ENCODE data around the gene SLC2A10. TPM values are rescaled to one million over a fixed set of nuclear protein-coding genes. Genes with fewer than 3 reads are reported as not detected.
A peak's percentile ranks its signal among the peaks of the same experiment; 100 is the strongest.

The SLC2A10 gene
- total and polyA plus RNA-seq, 2 experiments from 2014 or later: 9.9 to 15.6 TPM

DNA sequence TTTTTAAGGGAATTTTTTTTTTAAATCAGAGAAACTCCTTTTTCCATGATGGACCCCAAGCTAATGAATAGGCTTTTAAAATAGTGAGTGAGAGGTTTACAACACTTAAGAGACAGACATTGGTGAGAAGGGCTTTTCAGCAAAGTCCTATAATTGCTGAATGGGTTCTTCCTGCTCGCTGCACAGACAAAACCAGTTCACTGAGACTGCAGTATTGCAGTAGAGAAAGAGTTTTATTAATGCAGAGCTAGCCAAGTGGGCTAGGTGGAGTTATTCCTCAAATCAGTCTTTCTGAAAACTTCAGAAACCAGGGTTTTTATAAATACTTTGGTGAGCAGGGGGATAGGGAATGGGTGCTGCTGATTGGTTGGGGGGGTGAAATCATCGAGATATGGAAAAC, 3.2 kb upstream of the SLC2A10 start:
- no peak overlapping the region for H3K4me3 ChIP-seq
- no peak overlapping the region for H3K27ac ChIP-seq
- TF ChIP-seq, protein P1, sequence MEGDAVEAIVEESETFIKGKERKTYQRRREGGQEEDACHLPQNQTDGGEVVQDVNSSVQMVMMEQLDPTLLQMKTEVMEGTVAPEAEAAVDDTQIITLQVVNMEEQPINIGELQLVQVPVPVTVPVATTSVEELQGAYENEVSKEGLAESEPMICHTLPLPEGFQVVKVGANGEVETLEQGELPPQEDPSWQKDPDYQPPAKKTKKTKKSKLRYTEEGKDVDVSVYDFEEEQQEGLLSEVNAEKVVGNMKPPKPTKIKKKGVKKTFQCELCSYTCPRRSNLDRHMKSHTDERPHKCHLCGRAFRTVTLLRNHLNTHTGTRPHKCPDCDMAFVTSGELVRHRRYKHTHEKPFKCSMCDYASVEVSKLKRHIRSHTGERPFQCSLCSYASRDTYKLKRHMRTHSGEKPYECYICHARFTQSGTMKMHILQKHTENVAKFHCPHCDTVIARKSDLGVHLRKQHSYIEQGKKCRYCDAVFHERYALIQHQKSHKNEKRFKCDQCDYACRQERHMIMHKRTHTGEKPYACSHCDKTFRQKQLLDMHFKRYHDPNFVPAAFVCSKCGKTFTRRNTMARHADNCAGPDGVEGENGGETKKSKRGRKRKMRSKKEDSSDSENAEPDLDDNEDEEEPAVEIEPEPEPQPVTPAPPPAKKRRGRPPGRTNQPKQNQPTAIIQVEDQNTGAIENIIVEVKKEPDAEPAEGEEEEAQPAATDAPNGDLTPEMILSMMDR (IDR thresholded peaks at IDR 0.05; ENCODE audit: low read depth, low read length): no peak

DNA sequence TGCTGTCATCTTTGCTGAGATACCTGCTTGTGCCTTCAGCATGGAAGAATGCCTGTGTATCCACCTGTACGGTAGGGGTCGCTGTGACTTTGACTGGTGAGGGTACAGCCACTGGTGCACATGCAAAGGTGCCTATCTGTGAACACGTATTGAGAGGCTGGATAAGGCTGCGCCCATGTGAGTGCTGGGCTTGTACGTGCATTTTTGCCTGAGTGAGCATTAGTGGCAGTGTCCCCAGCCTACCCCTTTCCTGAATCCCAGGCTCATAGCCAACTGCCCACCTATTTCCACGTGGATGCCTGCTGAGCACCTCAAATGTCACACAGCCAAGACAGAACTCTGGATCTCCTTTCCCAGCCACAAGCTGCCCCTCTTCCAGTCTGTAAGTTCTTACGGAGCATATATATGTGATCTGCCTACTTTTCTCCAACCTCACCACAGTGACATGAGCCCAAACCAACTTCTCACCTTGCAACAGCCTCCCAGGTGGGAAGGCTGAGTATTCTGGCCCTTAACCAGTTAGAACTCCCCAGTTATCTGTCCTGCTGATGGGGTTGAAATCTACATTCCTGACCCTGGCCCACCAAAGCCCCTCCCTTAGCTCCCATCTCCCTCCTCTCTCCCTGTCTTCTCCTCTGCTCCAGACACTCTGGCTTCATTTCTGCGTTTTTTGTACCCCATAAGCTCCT, 1.1 kb upstream of the SLC2A10 start:
- Histone ChIP-seq H3K4me3 (no peak overlapping the region), H3K27ac (no peak overlapping the region), H3K9me3 (ENCODE audit: low read depth) (no peaks in the 10 kb centered on the region), H3K27me3 (no peaks in the 10 kb centered on the region), H3K36me3 (no peaks in the 10 kb centered on the region), H3K4me1 (ENCODE audit: low read depth) (no peaks in the 10 kb centered on the region)
- no peak for DNase-seq (ENCODE audit: low read depth in 1 of 2, low spot score in 1 of 2)
- TF ChIP-seq, protein P1 (IDR thresholded peaks at IDR 0.05; ENCODE audit: low read depth, low read length): peak; percentile 5

More for the DNA sequence above, 3.2 kb upstream of the SLC2A10 start:
- Histone ChIP-seq H3K4me1 (ENCODE audit: low read depth) (no peaks in the 10 kb centered on the region), H3K27me3 (no peaks in the 10 kb centered on the region), H3K9me3 (ENCODE audit: low read depth) (no peaks in the 10 kb centered on the region), H3K36me3 (no peaks in the 10 kb centered on the region)
- DNase-seq (ENCODE audit: low read depth in 1 of 2, low spot score in 1 of 2): no peak

DNA sequence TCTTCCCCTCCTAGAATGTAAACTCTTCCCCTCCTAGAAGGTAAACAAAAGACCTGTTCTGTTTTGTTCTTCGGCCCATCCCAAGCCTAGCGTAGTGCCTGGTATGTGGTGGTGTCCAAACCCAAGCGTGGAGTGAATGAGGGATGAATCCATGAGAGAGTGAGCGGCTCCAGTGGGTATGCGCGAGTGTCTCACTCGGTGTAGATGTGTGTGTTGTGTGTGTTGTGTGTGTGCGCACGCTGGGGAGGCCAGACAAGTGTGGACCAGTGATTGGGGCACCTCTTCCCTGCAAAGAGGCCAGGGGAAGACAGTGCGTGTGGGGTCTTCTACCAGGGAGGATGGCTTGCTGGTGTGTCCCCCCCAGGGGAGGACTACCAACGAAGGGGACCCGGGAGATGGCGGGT, 392 bp upstream of the SLC2A10 start:
- Histone ChIP-seq H3K9me3 (ENCODE audit: low read depth) (no peaks in the 10 kb centered on the region), H3K27ac (no peak overlapping the region), H3K27me3 (no peaks in the 10 kb centered on the region)

DNA sequence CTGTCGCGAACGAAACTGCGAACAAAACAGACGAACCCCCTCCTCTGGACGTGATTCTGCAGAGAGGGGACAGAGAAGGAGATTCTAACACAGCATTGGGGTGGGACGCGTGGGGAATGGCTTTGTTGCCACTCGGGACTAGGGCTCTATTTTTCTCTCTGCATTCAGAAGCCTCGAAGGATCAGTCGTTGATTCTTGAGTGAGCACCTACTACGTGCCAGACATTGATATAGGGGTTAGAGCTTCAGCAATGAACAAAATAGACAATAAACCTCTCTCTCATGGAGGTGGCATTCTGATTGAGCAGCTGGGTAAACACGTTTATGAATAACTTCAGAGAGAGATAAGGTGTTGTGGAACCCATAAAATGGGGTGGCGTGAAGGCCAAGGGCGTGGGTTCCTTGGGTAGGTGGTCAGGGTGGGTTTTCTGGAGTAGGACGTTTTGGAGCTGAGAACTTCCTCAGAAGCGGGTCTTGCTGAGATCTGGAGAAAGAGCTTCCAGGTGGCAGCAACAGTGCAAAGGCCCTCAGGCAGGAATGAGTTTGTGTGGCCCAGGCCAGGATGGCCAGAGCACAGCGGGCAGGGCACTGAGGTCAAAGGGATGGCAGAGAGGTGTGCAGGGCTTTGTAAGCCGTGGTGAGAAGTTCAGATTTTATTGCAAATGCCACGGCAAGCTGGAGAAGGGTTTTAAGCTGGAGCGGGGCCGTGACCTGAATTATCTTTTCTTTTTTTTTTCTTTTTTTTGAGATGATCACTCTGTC, 884 bp downstream of the SLC2A10 start:
- Histone ChIP-seq H3K9me3 (ENCODE audit: low read depth) (no peaks in the 10 kb centered on the region), H3K4me1 (ENCODE audit: low read depth) (no peaks in the 10 kb centered on the region), H3K4me3 (peak overlapping the region; percentile 39), H3K36me3 (no peaks in the 10 kb centered on the region), H3K27me3 (no peaks in the 10 kb centered on the region), H3K27ac (no peak overlapping the region)
- TF ChIP-seq, protein P1 (IDR thresholded peaks at IDR 0.05; ENCODE audit: low read depth, low read length): no peak
- no peak for DNase-seq (ENCODE audit: low read depth in 1 of 2, low spot score in 1 of 2)

More for the DNA sequence above, 392 bp upstream of the SLC2A10 start:
- no peaks in the 10 kb centered on the region for H3K4me1 ChIP-seq (ENCODE audit: low read depth)
- H3K4me3 ChIP-seq: peak overlapping the region; percentile 39
- no peaks in the 10 kb centered on the region for H3K36me3 ChIP-seq
- DNase-seq (ENCODE audit: low read depth in 1 of 2, low spot score in 1 of 2): no peak
- TF ChIP-seq, protein P1 (IDR thresholded peaks at IDR 0.05; ENCODE audit: low read depth, low read length): no peak

DNA sequence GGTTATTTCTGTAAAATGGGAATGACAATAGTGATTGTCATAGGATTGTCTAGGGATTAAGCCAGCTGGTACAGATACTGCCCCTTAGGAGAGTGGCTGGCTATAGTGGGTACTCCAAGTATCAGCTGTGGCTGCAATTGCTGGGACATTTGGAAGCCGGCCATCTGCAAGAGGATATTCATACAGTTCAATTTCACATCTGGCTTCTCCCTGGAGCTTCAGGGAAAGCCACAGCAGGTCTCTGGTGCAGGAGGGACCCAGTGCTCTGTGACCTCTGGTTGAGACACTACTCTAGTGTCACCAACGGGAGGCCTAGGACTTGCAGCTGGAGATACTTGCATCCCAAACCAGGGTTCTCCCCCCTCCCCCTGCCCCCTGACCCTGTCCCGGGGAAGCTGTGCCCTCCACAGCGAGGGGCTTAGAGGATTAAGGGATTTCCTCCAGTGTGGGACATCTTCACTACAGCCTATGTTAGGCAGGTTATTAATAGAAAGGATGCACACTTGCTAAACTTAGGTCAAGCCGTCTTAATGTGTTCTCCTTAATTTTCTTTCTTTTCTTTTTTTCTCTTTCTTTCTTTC, 2.7 kb downstream of the SLC2A10 start:
- Histone ChIP-seq H3K4me3 (no peak overlapping the region), H3K36me3 (no peaks in the 10 kb centered on the region), H3K4me1 (ENCODE audit: low read depth) (no peaks in the 10 kb centered on the region), H3K27ac (no peak overlapping the region), H3K27me3 (no peaks in the 10 kb centered on the region), H3K9me3 (ENCODE audit: low read depth) (no peaks in the 10 kb centered on the region)
- TF ChIP-seq, protein P1 (IDR thresholded peaks at IDR 0.05; ENCODE audit: low read depth, low read length): no peak
- DNase-seq (ENCODE audit: low read depth in 1 of 2, low spot score in 1 of 2): no peak

All from cardiac muscle cell (in vitro differentiated cells and primary cell).